DOHH2 (cell line): Measurements from ENCODE around the gene BMPER.

Experiments used
- EZH2phosphoT487 ChIP-seq: fragments of 200-600 bp; sonication (generic); IDR thresholded peaks from 2 replicates; pipeline ENCODE4 v1.6.1; 2017; ENCODE audit warnings: borderline replicate concordance, mild to moderate bottlenecking, antibody characterized with exemption, low read length, moderate library complexity, mixed read lengths
- TF ChIP-seq, protein P1 (sequence below): fragments of 200-600 bp; sonication (generic); IDR thresholded peaks from one replicate; pipeline ENCODE4 v1.5.1; 2014; ENCODE audit warnings: antibody characterized with exemption, mild to moderate bottlenecking, low read depth, low read length; ENCODE audit not compliant: poor library complexity, severe bottlenecking

DNA sequence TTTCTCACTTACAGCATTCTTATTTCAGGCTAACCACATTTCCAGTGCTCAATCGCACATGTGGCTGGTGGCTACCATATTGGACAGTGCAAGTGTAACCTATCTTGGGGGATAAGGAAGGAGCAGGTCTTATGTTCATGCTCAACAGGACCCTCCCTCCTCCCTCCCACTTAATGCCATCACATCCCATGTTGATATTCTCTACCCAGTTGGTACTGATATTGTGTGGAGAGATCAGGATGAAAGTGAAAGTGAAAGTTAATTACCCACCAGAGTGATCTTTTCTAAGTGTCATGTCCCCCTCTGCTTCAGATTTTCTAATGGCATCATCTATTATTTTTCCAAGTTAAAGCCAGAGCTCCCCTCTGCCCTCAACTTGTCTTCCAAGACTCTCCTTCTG is 91.6 kb downstream of the BMPER start:
- TF ChIP-seq, protein P1, sequence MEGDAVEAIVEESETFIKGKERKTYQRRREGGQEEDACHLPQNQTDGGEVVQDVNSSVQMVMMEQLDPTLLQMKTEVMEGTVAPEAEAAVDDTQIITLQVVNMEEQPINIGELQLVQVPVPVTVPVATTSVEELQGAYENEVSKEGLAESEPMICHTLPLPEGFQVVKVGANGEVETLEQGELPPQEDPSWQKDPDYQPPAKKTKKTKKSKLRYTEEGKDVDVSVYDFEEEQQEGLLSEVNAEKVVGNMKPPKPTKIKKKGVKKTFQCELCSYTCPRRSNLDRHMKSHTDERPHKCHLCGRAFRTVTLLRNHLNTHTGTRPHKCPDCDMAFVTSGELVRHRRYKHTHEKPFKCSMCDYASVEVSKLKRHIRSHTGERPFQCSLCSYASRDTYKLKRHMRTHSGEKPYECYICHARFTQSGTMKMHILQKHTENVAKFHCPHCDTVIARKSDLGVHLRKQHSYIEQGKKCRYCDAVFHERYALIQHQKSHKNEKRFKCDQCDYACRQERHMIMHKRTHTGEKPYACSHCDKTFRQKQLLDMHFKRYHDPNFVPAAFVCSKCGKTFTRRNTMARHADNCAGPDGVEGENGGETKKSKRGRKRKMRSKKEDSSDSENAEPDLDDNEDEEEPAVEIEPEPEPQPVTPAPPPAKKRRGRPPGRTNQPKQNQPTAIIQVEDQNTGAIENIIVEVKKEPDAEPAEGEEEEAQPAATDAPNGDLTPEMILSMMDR, result no peak
- no peak for TF ChIP-seq EZH2phosphoT487
